HepG2 (cell line): ENCODE measurements around the gene TMEM98. TPM values are rescaled to one million over a fixed set of nuclear protein-coding genes. Genes with fewer than 3 reads are reported as not detected.

Experiments used
- ATAC-seq: fragments of 200-7000 bp; cut with Tn5 transposase; 3 replicates; pipeline ENCODE4 v1.9.1; 2020; ENCODE audit warnings: mild to moderate bottlenecking, moderate library complexity
- BruUV-seq: library from RNA; stranded (reverse); fragments of 400-500 nt; replicated peaks from 2 replicates; lab custom pipeline; 2021; lab: Mats Ljungman, UMichigan
- CTCF ChIA-PET: fragments of 300-600 bp; formaldehyde crosslinking; extraction: SDS; loops from one replicate; lab custom pipeline; 2021; ENCODE audit warnings: low total read pairs, inconsistent platforms, low intra/inter-chr PET ratio; lab: Yijun Ruan, JAX
- POLR2A ChIA-PET: fragments of 350-600 bp; sonication (Branson Sonifier 250); formaldehyde crosslinking; loops from one replicate; lab custom pipeline; 2020; ENCODE audit warnings: antibody characterized with exemption, inconsistent platforms; lab: Yijun Ruan, JAX
- DNase-seq: peaks from one replicate; pipeline ENCODE4 v3.0.0-alpha.2; 2015; ENCODE audit warnings: low spot score
- FAIRE-seq: peaks from 3 replicates; lab custom pipeline; 2011; peaks lifted over from hg19 to GRCh38; lab: Jason Lieb, UNC
- H2AFZ ChIP-seq: one replicate; pipeline ENCODE4 v1.6.1; 2011; ENCODE audit warnings: low read length, inconsistent platforms
- H3K27ac ChIP-seq: fragments of 300-600 bp; 3 replicates; pipeline ENCODE4 v1.8.0; 2011; ENCODE audit warnings: mixed run types, mild to moderate bottlenecking, mixed read lengths, low read length, inconsistent platforms; ENCODE audit not compliant: insufficient read depth; ENCODE audit errors: extremely low read length
- H3K27me3 ChIP-seq, 2 experiments: fragments of 200-600 bp in 1 of 2; 2 replicates in 1 of 2; 3 replicates in 1 of 2; pipeline versions ENCODE4 v1.6.0 to v1.8.0; 2011; ENCODE audit warnings: low read length in 2 of 2, mild to moderate bottlenecking in 2 of 2, moderate library complexity in 2 of 2, inconsistent platforms in 1 of 2; ENCODE audit not compliant: insufficient read depth in 2 of 2, control insufficient read depth in 1 of 2
- H3K36me3 ChIP-seq, 2 experiments: fragments of 200-600 bp in 1 of 2; replicated peaks in 1 of 2; 2 replicates in 1 of 2; 3 replicates in 1 of 2; pipeline versions ENCODE4 v1.5.1 to v1.8.0; 2011; ENCODE audit warnings: low read length in 2 of 2, inconsistent platforms in 1 of 2; ENCODE audit not compliant: insufficient read depth in 2 of 2, control insufficient read depth in 1 of 2
- H3K4me1 ChIP-seq: 2 replicates; pipeline ENCODE4 v1.5.1; 2012; ENCODE audit warnings: low read length, inconsistent platforms; ENCODE audit not compliant: insufficient read depth
- H3K4me2 ChIP-seq: 2 replicates; pipeline ENCODE4 v1.6.0; 2011; ENCODE audit warnings: low read depth, low read length, inconsistent platforms
- H3K4me3 ChIP-seq, 3 experiments: fragments of 200-600 bp in 1 of 3; sonication (generic), shearing (Covaris generic) in 1 of 3; replicated peaks in 1 of 3; 2 replicates each; pipeline ENCODE4 v1.5.1; 2011 to 2016; ENCODE audit warnings: low read length in 3 of 3, inconsistent platforms in 2 of 3, low read depth in 2 of 3, mild to moderate bottlenecking in 2 of 3, control low read depth in 1 of 3, mixed read lengths in 1 of 3; ENCODE audit not compliant: insufficient read depth in 1 of 3
- H3K79me2 ChIP-seq: one replicate; pipeline ENCODE4 v1.6.1; 2011; ENCODE audit warnings: low read length, inconsistent platforms; ENCODE audit not compliant: insufficient read depth
- H3K9ac ChIP-seq: 2 replicates; pipeline ENCODE4 v1.6.0; 2011; ENCODE audit warnings: mild to moderate bottlenecking, low read depth, low read length, inconsistent platforms; ENCODE audit not compliant: insufficient read depth
- H3K9me3 ChIP-seq: 2 replicates; pipeline ENCODE4 v1.5.1; 2012; ENCODE audit warnings: mild to moderate bottlenecking, low read length
- H4K20me1 ChIP-seq: 2 replicates; pipeline ENCODE4 v1.6.0; 2011; ENCODE audit warnings: inconsistent platforms, mild to moderate bottlenecking, low read length, moderate library complexity; ENCODE audit not compliant: insufficient read depth
- CBX1 ChIP-seq: IDR thresholded peaks from one replicate; pipeline ENCODE4 v1.6.1; 2016; ENCODE audit warnings: antibody characterized with exemption, low read depth
- GATAD1 ChIP-seq: IDR thresholded peaks from 2 replicates; pipeline ENCODE4 v1.6.1; 2016; ENCODE audit warnings: missing genetic modification reagents, missing compliant biosample characterization
- HIVEP1 ChIP-seq: sonication (generic); formaldehyde crosslinking; IDR thresholded peaks from 2 replicates; pipeline ENCODE4 v1.4.0; 2020; ENCODE audit warnings: mild to moderate bottlenecking, missing genetic modification reagents
- HNF4G ChIP-seq, 2 experiments: sonication (generic) in 1 of 2; formaldehyde crosslinking in 1 of 2; IDR thresholded peaks; 2 replicates each; pipeline versions ENCODE4 v1.4.0 to v1.6.1; 2011 to 2020; ENCODE audit warnings: borderline replicate concordance in 2 of 2, low read depth in 2 of 2, mild to moderate bottlenecking in 2 of 2, low read length in 1 of 2, missing genetic modification reagents in 1 of 2, moderate library complexity in 1 of 2
- IRF2 ChIP-seq: IDR thresholded peaks from 2 replicates; pipeline ENCODE4 v1.6.1; 2018; ENCODE audit warnings: missing genetic modification reagents, missing compliant biosample characterization
- MEIS1 ChIP-seq: sonication (generic); formaldehyde crosslinking; IDR thresholded peaks from 2 replicates; pipeline ENCODE4 v1.9.0; 2021; ENCODE audit warnings: mild to moderate bottlenecking, missing genetic modification reagents, moderate library complexity, borderline replicate concordance
- MTF1 ChIP-seq: sonication (generic); formaldehyde crosslinking; IDR thresholded peaks from 2 replicates; pipeline ENCODE4 v1.5.0; 2020; ENCODE audit warnings: missing genetic modification reagents
- NR1H2 ChIP-seq: sonication (generic); formaldehyde crosslinking; IDR thresholded peaks from 2 replicates; pipeline ENCODE4 v1.8.1; 2022; ENCODE audit warnings: low read depth, missing genetic modification reagents, borderline replicate concordance
- PAWR ChIP-seq: sonication (generic); formaldehyde crosslinking; IDR thresholded peaks from 2 replicates; pipeline ENCODE4 v1.4.0; 2020; ENCODE audit warnings: missing genetic modification reagents, mild to moderate bottlenecking, borderline replicate concordance
- PHF20 ChIP-seq: sonication (generic); formaldehyde crosslinking; IDR thresholded peaks from 2 replicates; pipeline ENCODE4 v1.5.0; 2020; ENCODE audit warnings: mild to moderate bottlenecking, missing genetic modification reagents
- POLR2G ChIP-seq: fragments of 200-400 bp; formaldehyde crosslinking; IDR thresholded peaks from 2 replicates; pipeline ENCODE4 v1.6.1; 2018; ENCODE audit warnings: mild to moderate bottlenecking, low read depth, low read length, moderate library complexity
- RAD51 ChIP-seq: fragments of 450-650 bp; IDR thresholded peaks from 2 replicates; pipeline ENCODE4 v1.6.1; 2016; ENCODE audit warnings: borderline replicate concordance
- SCMH1 ChIP-seq: sonication (generic); formaldehyde crosslinking; IDR thresholded peaks from 2 replicates; pipeline ENCODE4 v1.9.0; 2021; ENCODE audit warnings: missing genetic modification reagents, mild to moderate bottlenecking, borderline replicate concordance
- TMF1 ChIP-seq: sonication (generic); formaldehyde crosslinking; IDR thresholded peaks from 2 replicates; pipeline ENCODE4 v1.8.1; 2022; ENCODE audit warnings: low read depth, missing genetic modification reagents
- TOE1 ChIP-seq: sonication (generic); formaldehyde crosslinking; IDR thresholded peaks from 2 replicates; pipeline ENCODE4 v1.4.0; 2020; ENCODE audit warnings: mild to moderate bottlenecking, missing genetic modification reagents
- ZBTB7A ChIP-seq: sonication (generic); formaldehyde crosslinking; IDR thresholded peaks from 2 replicates; pipeline ENCODE4 v1.8.0; 2022; ENCODE audit warnings: mild to moderate bottlenecking, missing genetic modification reagents
- ZFP37 ChIP-seq: sonication (generic); formaldehyde crosslinking; IDR thresholded peaks from 2 replicates; pipeline ENCODE4 v1.4.0; 2020; ENCODE audit warnings: missing genetic modification reagents, borderline replicate concordance
- ZNF264 ChIP-seq: sonication (generic); formaldehyde crosslinking; IDR thresholded peaks from 2 replicates; pipeline ENCODE4 v1.4.0; 2020; ENCODE audit warnings: missing genetic modification reagents
- ZNF441 ChIP-seq: sonication (generic); formaldehyde crosslinking; IDR thresholded peaks from 2 replicates; pipeline ENCODE4 v1.7.0; 2021; ENCODE audit warnings: missing genetic modification reagents, borderline replicate concordance
- ZNF546 ChIP-seq: sonication (generic); formaldehyde crosslinking; conservative IDR thresholded peaks from 2 replicates; pipeline ENCODE4 v1.8.1; 2023; ENCODE audit warnings: mild to moderate bottlenecking, missing genetic modification reagents
- ZNF549 ChIP-seq: sonication (generic); formaldehyde crosslinking; IDR thresholded peaks from 2 replicates; pipeline ENCODE4 v1.5.0; 2020; ENCODE audit warnings: missing genetic modification reagents
- ZNF777 ChIP-seq: sonication (generic); formaldehyde crosslinking; IDR thresholded peaks from 2 replicates; pipeline ENCODE4 v1.4.0; 2020; ENCODE audit warnings: missing genetic modification reagents
- WGBS: methylation state at CpG from one replicate; pipeline ENCODE4 v1.1.6; 2017; ENCODE audit warnings: low lambda C conversion rate; 5-methylcytosine and 5-hydroxymethylcytosine counted together
- in situ Hi-C: cut with HindIII; loops from 2 replicates; pipeline ENCODE4 v1.10.0; 2017; ENCODE audit warnings: low pct_unique_long_range_greater_than_20kb; ENCODE audit not compliant: extremely low pct_ligation_motif_present
- intact Hi-C: fragments of 100-400 bp; cut with micrococcal nuclease; formaldehyde crosslinking; loops from one replicate; pipeline ENCODE4 v1.10.0; 2022; ENCODE audit not compliant: unreplicated experiment
- polyA plus RNA-seq, 8 experiments: library from polyadenylated mRNA; depleted of rRNA in 3 of 8; stranded (reverse) in 7 of 8; unstranded in 1 of 8; fragments of >200 nt; fragmentation: Illumina TruSeq in 4 of 8; extraction: Trizol in 4 of 8; gene quantifications; 2 replicates each; pipeline versions ENCODE4 v1.2.1 to v1.2.3, GENCODE V29; 2011 to 2016; ENCODE audit warnings: low read depth in 4 of 8, missing spikeins in 1 of 8, mixed read lengths in 1 of 8; ENCODE audit not compliant: insufficient read depth in 1 of 8
- total RNA-seq, 5 experiments: library from RNA; depleted of rRNA; stranded (reverse); fragments of >200 nt; fragmentation: Illumina TruSeq; extraction: Trizol; gene quantifications; 2 replicates each; pipeline ENCODE4 v1.2.3, GENCODE V29; 2016; ENCODE audit warnings: low read depth in 1 of 5
- TF ChIP-seq, protein P1 (sequence below): sonication (generic); formaldehyde crosslinking; IDR thresholded peaks from 2 replicates; pipeline ENCODE4 v1.5.1; 2020; ENCODE audit warnings: mild to moderate bottlenecking, missing genetic modification reagents

The TMEM98 gene
- total and polyA plus RNA-seq, 2 of the 13 experiments (the other 11 are each of a cell fraction or from before 2014, with no cell fraction given): 103 to 175 TPM

DNA sequence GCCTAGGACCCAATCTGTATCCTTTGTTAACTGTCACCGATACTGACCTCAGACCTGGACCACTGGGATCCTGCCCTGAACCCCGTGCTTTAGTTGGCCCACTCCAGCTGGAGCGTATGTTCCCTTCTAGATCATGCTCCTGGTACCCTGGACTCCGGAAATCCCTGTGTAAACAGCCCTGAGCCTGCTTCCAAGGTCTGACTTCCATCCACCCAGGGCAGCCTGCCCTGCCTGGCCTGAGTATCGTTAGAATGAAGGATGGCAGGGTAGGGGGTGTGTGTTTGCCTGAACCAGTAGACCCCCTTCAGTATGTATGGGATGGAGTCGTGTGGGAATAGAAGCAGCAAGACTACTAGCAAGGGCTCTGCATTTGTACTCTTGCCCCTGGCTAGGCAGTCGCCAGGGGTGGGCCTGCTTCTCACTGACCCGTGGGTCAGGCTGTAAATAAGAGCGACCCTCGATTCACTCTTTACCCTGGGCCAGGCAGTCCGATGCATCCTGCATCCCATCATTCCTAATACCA, 691 bp upstream of the TMEM98 start:
- ChIA-PET POLR2A (interaction anchor here (1.4 kb wide), 1 partner anchor 9 kb away, joined by 5 read pairs; no protein-coding TSS in a partner anchor), CTCF (no interaction called here)
- 0% methylated on average over 9 of the region's 11 CpGs for WGBS
- no peaks in the 10 kb centered on the region for H3K9me3 ChIP-seq
- H4K20me1 ChIP-seq: no peaks in the 10 kb centered on the region
- FAIRE-seq: peak; percentile 68
- H3K4me3 ChIP-seq: peak overlapping the region; percentile 69 to 88 (median 82)
- no peak overlapping the region for H2AFZ ChIP-seq
- DNase-seq: peak; percentile 76
- peak overlapping the region; percentile 79 for H3K27ac ChIP-seq
- peaks cover 0 to 5% of the 10 kb centered on the region in 2 experiments; a peak in 1 of 5 replicates for H3K36me3 ChIP-seq
- in situ Hi-C loops (no loop called here), intact Hi-C loops (no loop called here)
- H3K9ac ChIP-seq: peak overlapping the region; percentile 81
- no TSS peak for BruUV-seq
- H3K79me2 ChIP-seq: peaks cover 12% of the 10 kb centered on the region
- peak overlapping the region; percentile 98 for H3K4me2 ChIP-seq
- H3K4me1 ChIP-seq: peaks cover 60% of the 10 kb centered on the region
- H3K27me3 ChIP-seq: no peaks in the 10 kb centered on the region; a peak in 1 of 5 replicates
- ATAC-seq: peak; percentile 93
- peak; percentile 62 for TF ChIP-seq HNF4G (IDR thresholded peaks at IDR 0.05; ENCODE audit: borderline replicate concordance, low read depth, low read length)
- TF ChIP-seq HNF4G (CRISPR knock-in tag; IDR thresholded peaks at IDR 0.05; ENCODE audit: borderline replicate concordance, low read depth): peak; percentile 65; the same call in 1 of the 2 replicates
- TF ChIP-seq ZNF441 (CRISPR knock-in tag): peak; percentile 66; the same call in 1 of the 2 replicates
- no peak; the same call in 1 of the 2 replicates for TF ChIP-seq PHF20 (CRISPR knock-in tag)
- TF ChIP-seq TOE1 (CRISPR knock-in tag): no peak
- TF ChIP-seq CBX1: no peak
- TF ChIP-seq NR1H2 (CRISPR knock-in tag): no peak; the same call in 1 of the 2 replicates
- TF ChIP-seq ZNF264 (CRISPR knock-in tag): peak; percentile 92
- TF ChIP-seq HIVEP1 (CRISPR knock-in tag): no peak; the same call in 1 of the 2 replicates
- TF ChIP-seq ZNF549 (CRISPR knock-in tag): no peak
- peak; percentile 89 for TF ChIP-seq ZBTB7A
- TF ChIP-seq PAWR (CRISPR knock-in tag): no peak
- peak; percentile 43; the same call in 1 of the 2 replicates for TF ChIP-seq POLR2G
- TF ChIP-seq ZNF777 (CRISPR knock-in tag): no peak
- no peak for TF ChIP-seq ZFP37 (CRISPR knock-in tag)
- TF ChIP-seq SCMH1 (CRISPR knock-in tag): no peak
- TF ChIP-seq MEIS1 (CRISPR knock-in tag): no peak
- TF ChIP-seq TMF1 (CRISPR knock-in tag): no peak
- TF ChIP-seq ZNF546 (CRISPR knock-in tag): no peak
- TF ChIP-seq MTF1: no peak
- TF ChIP-seq, protein P1, sequence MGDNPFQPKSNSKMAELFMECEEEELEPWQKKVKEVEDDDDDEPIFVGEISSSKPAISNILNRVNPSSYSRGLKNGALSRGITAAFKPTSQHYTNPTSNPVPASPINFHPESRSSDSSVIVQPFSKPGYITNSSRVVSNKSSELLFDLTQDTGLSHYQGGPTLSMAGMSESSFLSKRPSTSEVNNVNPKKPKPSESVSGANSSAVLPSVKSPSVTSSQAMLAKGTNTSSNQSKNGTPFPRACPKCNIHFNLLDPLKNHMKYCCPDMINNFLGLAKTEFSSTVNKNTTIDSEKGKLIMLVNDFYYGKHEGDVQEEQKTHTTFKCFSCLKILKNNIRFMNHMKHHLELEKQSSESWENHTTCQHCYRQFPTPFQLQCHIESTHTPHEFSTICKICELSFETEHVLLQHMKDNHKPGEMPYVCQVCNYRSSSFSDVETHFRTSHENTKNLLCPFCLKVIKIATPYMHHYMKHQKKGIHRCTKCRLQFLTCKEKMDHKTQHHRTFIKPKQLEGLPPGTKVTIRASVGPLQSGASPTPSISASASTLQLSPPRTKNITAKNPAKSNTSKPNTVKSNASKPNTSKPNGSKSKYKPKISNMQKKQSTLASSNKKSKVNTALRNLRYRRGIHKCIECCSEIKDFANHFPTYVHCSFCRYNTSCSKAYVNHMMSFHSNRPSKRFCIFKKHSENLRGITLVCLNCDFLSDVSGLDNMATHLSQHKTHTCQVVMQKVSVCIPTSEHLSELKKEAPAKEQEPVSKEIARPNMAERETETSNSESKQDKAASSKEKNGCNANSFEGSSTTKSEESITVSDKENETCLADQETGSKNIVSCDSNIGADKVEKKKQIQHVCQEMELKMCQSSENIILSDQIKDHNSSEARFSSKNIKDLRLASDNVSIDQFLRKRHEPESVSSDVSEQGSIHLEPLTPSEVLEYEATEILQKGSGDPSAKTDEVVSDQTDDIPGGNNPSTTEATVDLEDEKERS (CRISPR knock-in tag): peak; percentile 38; the same call in 1 of the 2 replicates
- no peak for TF ChIP-seq GATAD1
- no peak for TF ChIP-seq RAD51
- peak; percentile 60 for TF ChIP-seq IRF2 (CRISPR knock-in tag)
